ENCODE data around the gene TMEM9. TPM values are rescaled to one million over a fixed set of nuclear protein-coding genes. Genes with fewer than 3 reads are reported as not detected.

Gene TMEM9
- total and polyA plus RNA-seq, 10 of the 15 experiments (the other 5 are each of a cell fraction or from before 2014, with no cell fraction given): 7.2 to 46.1 (median 17.3) TPM

DNA sequence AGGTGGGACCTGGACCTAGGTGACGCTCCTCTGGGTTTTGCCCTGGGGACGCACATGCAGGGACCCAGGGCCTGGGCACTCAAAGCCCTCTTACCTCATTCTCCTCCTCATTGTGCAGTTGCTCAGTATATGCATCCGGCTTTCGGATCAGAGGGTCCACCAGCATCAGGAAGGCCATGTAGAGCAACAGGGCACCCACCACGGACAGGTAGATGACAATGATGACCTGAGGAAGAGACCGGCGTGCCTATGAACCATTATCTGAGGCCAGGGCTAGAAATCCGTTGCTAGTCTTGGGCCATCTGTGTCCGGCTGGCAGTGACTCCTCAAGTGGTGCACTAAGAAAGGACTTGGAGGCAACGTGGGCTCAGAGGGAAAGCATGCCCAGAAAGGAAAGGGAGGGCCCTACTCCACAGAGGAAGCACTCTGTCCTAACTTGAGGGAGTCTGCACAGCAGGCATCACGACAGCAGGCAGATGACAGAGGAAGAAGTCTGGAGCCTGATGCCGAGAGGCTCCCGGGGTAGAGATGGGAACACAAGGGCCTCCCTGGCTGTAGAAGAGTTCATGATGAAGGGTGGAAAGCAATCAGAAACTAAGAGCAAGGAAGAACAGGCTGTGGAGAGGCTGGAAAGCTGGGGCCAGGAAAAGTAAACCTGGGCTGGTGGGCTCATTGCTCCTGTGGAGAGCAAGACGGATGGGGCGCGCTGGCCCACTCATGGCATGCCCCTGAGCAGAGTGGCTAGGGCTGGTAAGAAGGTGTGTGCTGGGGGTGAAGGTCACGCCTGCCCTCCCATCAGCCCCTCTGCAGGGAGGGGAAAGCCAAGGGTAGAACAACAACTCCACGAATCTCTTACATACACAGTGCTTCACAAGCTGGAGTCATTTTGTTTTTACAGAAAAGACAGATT lies 10.3 kb downstream of the TMEM9 start:
- no peak overlapping the region for H2AFZ ChIP-seq (ENCODE audit: control insufficient read depth, low read depth, low read length)
- TF ChIP-seq, protein P1, sequence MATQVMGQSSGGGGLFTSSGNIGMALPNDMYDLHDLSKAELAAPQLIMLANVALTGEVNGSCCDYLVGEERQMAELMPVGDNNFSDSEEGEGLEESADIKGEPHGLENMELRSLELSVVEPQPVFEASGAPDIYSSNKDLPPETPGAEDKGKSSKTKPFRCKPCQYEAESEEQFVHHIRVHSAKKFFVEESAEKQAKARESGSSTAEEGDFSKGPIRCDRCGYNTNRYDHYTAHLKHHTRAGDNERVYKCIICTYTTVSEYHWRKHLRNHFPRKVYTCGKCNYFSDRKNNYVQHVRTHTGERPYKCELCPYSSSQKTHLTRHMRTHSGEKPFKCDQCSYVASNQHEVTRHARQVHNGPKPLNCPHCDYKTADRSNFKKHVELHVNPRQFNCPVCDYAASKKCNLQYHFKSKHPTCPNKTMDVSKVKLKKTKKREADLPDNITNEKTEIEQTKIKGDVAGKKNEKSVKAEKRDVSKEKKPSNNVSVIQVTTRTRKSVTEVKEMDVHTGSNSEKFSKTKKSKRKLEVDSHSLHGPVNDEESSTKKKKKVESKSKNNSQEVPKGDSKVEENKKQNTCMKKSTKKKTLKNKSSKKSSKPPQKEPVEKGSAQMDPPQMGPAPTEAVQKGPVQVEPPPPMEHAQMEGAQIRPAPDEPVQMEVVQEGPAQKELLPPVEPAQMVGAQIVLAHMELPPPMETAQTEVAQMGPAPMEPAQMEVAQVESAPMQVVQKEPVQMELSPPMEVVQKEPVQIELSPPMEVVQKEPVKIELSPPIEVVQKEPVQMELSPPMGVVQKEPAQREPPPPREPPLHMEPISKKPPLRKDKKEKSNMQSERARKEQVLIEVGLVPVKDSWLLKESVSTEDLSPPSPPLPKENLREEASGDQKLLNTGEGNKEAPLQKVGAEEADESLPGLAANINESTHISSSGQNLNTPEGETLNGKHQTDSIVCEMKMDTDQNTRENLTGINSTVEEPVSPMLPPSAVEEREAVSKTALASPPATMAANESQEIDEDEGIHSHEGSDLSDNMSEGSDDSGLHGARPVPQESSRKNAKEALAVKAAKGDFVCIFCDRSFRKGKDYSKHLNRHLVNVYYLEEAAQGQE (IDR thresholded peaks at IDR 0.05; ENCODE audit: low read depth, low read length): no peak
- ChIA-PET POLR2A (no interaction called here), CTCF (no interaction called here), SMC1A (ENCODE audit: uncharacterized antibody, unreplicated experiment) (no interaction called here), RAD21 (ENCODE audit: unreplicated experiment) (no interaction called here)
- H3K36me3 ChIP-seq (ENCODE audit: control insufficient read depth in 2 of 2, insufficient read depth in 2 of 2, low read length in 1 of 2): peaks cover 4% of the 10 kb centered on the region in 2 experiments; a peak in 3 of 4 replicates
- H3K9me3 ChIP-seq (replicated peaks; ENCODE audit: control insufficient read depth, insufficient read depth, low read length): no peaks in the 10 kb centered on the region
- no peak overlapping the region for H3K9ac ChIP-seq (ENCODE audit: control insufficient read depth, insufficient read depth, low read length)
- intact Hi-C loops (cut with micrococcal nuclease; ENCODE audit: unreplicated experiment): no loop called here
- H3K27me3 ChIP-seq (replicated peaks in 1 of 2; ENCODE audit: control insufficient read depth in 2 of 2, insufficient read depth in 2 of 2, low read length in 1 of 2): no peaks in the 10 kb centered on the region
- H3K27ac ChIP-seq (ENCODE audit: control insufficient read depth, insufficient read depth): no peak overlapping the region
- H3K4me1 ChIP-seq (ENCODE audit: control insufficient read depth, insufficient read depth, low read length): no peaks in the 10 kb centered on the region
- H3K79me2 ChIP-seq (ENCODE audit: control insufficient read depth, insufficient read depth, low read length): no peaks in the 10 kb centered on the region
- no peak overlapping the region for H3K4me3 ChIP-seq
- ATAC-seq (no peak), FAIRE-seq (no peak), DNase-seq (ENCODE audit: low read depth, low spot score) (no peak)
- in situ Hi-C loops (cut with MboI): no loop called here
- BruUV-seq (replicated peaks): no TSS peak
- 91% methylated on average over 18 of the region's 18 CpGs for WGBS (ENCODE audit: insufficient coverage, insufficient replicate concordance, low lambda C conversion rate, missing lambda C conversion rate)
- H3K4me2 ChIP-seq (ENCODE audit: control insufficient read depth, insufficient read depth): no peak overlapping the region
- no peaks in the 10 kb centered on the region; the same call in 1 of the 2 replicates for H4K20me1 ChIP-seq (ENCODE audit: control insufficient read depth, insufficient read depth)

Data from GM12878 (cell line).